Adipocyte (in vitro differentiated cells): ENCODE measurements around the gene PRKCE.

Experiments used
- DNase-seq: peaks from one replicate; pipeline ENCODE4 v3.0.0-alpha.2; 2015; ENCODE audit warnings: low read depth
- H3K27me3 ChIP-seq: replicated peaks from 2 replicates; pipeline ENCODE4 v1.7.0; 2013; ENCODE audit warnings: mild to moderate bottlenecking, low read length, moderate library complexity; ENCODE audit not compliant: control insufficient read depth, insufficient read depth
- H3K36me3 ChIP-seq: 2 replicates; pipeline ENCODE4 v1.7.0; 2013; ENCODE audit warnings: low read length, mild to moderate bottlenecking, moderate library complexity; ENCODE audit not compliant: control insufficient read depth, insufficient read depth, severe bottlenecking
- H3K4me1 ChIP-seq: 2 replicates; pipeline ENCODE4 v1.7.0; 2013; ENCODE audit warnings: mild to moderate bottlenecking, low read length, moderate library complexity; ENCODE audit not compliant: control insufficient read depth, insufficient read depth
- H3K4me3 ChIP-seq: 2 replicates; pipeline ENCODE4 v1.7.0; 2013; ENCODE audit warnings: mild to moderate bottlenecking, low read length, moderate library complexity
- H3K9ac ChIP-seq: 2 replicates; pipeline ENCODE4 v1.7.0; 2013; ENCODE audit warnings: mild to moderate bottlenecking, low read length, moderate library complexity
- H3K9me3 ChIP-seq: 2 replicates; pipeline ENCODE4 v1.7.0; 2013; ENCODE audit warnings: mild to moderate bottlenecking, low read length, moderate library complexity; ENCODE audit not compliant: control insufficient read depth

The PRKCE gene

GRCh38 chr2:45953376-45954027 lies 302.0 kb downstream of the PRKCE start:
- no peak overlapping the region for H3K4me3 ChIP-seq
- no peaks in the 10 kb centered on the region for H3K27me3 ChIP-seq
- no peaks in the 10 kb centered on the region for H3K36me3 ChIP-seq
- H3K4me1 ChIP-seq = no peaks in the 10 kb centered on the region
- no peak for DNase-seq
- H3K9me3 ChIP-seq = no peaks in the 10 kb centered on the region
- H3K9ac ChIP-seq = no peak overlapping the region

DNA sequence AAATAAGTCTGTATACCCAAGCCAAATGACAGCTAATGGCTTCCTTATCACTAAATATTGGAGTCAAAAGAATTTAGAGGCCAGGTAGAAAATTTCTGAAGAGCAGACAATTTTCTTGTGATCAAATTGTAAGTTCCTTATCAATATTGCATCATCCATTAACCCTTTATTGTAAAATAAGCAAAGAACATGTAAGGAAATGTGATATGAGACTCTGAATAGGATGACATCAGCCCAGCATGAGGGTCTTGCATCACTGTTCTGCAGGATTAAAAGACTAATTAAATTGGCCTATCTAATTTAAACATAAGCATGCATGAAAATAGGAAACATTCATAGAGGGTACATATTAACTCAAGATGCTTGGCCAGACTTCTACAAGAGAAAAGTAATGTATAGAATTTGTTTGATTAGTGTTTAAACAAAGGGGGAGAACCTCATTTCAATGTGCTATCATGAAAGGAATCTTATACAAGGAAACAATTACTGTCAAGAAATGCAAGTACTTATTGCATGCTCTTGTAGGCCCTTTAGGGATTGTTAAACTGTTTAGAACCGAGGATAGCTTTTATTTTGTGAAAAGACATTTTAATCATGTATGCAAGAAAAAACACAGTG lies 302.9 kb downstream of the PRKCE start:
- no peaks in the 10 kb centered on the region for H3K36me3 ChIP-seq

GRCh38 chr2:45957533-45958227 lies 306.2 kb downstream of the PRKCE start:
- peaks cover 18% of the 10 kb centered on the region for H3K4me1 ChIP-seq
- no peak overlapping the region for H3K4me3 ChIP-seq
- no peaks in the 10 kb centered on the region for H3K9me3 ChIP-seq
- no peak for DNase-seq
- H3K36me3 ChIP-seq = no peaks in the 10 kb centered on the region
- no peak overlapping the region for H3K9ac ChIP-seq
- H3K27me3 ChIP-seq = no peaks in the 10 kb centered on the region

More for the DNA sequence above, 302.9 kb downstream of the PRKCE start:
- no peak overlapping the region for H3K4me3 ChIP-seq
- no peaks in the 10 kb centered on the region for H3K4me1 ChIP-seq
- H3K9ac ChIP-seq = no peak overlapping the region
- no peaks in the 10 kb centered on the region for H3K27me3 ChIP-seq
- no peak for DNase-seq
- no peaks in the 10 kb centered on the region for H3K9me3 ChIP-seq

DNA sequence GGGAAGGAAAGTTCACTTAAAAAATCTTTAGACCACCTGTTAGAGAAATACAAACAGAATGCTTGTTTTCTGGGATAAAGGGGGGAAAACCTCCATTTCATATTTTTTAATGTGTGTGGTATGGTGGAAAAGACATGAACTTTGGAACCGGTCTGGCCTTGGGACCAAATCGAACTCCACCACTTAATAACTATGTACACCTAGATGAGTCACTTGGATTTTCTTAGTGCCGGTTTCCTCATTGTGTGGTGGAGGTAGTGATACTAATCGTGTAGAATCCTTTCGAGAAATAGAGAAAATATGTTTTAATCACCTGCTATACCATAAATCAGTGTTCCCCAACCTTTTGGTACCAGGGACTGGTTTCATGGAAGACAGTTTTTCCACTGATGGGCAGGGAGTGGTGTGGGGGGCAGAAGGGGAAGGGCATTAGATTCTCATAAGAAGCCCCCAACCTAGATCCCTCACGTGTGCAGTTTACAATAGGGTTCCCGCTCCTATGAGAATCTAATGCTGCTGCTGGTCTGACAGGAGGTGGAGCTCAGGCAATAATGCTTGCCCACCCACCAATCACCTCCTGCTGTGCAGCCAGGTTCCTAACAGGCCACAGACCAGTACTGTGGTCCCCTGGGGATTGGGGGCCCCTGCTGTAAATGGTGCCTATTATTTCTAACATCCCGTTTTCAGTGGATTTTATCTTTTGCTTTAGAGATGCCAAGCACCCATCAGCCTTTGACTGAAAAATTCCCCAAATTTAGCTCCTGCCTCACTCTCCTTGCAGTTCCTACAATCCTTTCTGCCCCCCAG lies 308.8 kb downstream of the PRKCE start:
- no peaks in the 10 kb centered on the region for H3K9me3 ChIP-seq
- no peaks in the 10 kb centered on the region for H3K27me3 ChIP-seq
- no peak overlapping the region for H3K4me3 ChIP-seq
- no peaks in the 10 kb centered on the region for H3K36me3 ChIP-seq
- peaks cover 32% of the 10 kb centered on the region for H3K4me1 ChIP-seq
- DNase-seq = no peak
- no peak overlapping the region for H3K9ac ChIP-seq

GRCh38 chr2:45962177-45962921 lies 310.9 kb downstream of the PRKCE start:
- Histone ChIP-seq H3K27me3 (no peaks in the 10 kb centered on the region), H3K4me3 (peak overlapping the region; percentile 7), H3K36me3 (no peaks in the 10 kb centered on the region), H3K9me3 (no peaks in the 10 kb centered on the region), H3K9ac (peak overlapping the region; percentile 65), H3K4me1 (peaks cover 32% of the 10 kb centered on the region)
- DNase-seq = peak; percentile 83

GRCh38 chr2:45963816-45964215 lies 312.3 kb downstream of the PRKCE start:
- Histone ChIP-seq H3K36me3 (no peaks in the 10 kb centered on the region), H3K9me3 (no peaks in the 10 kb centered on the region), H3K4me1 (peaks cover 38% of the 10 kb centered on the region), H3K9ac (no peak overlapping the region), H3K27me3 (no peaks in the 10 kb centered on the region), H3K4me3 (no peak overlapping the region)
- DNase-seq = no peak

DNA sequence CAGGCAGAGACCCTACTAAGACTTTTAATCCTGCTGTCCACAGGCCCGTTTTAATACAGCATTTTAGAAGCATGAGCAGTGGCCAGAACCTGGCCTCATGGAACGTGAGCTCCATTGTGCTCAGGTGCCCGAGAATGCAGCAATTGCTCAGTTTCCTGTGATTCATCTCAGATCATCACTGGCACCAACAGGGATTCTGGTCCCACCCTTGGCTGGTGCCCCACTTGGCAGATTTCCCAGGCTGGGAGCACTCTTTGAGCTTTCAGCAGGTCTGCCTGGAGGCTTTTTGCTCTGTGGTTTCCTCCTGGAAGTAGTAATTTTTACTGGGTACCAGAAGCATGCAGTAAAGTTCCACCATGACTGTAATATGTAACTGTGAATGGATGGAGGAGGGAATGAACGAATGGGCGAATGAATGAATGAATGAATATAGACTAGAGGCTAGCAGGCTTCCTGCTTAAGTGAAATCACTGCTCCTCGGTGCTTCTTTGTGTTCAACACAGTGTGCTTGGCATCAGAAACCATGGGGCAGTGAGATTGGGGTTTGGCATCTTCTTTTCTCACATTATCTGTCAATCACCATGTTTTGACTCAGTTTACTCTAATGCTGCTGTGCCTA lies 312.9 kb downstream of the PRKCE start:
- peak; percentile 84 for DNase-seq
- H3K36me3 ChIP-seq = no peaks in the 10 kb centered on the region
- H3K4me1 ChIP-seq = peaks cover 44% of the 10 kb centered on the region
- no peak overlapping the region for H3K4me3 ChIP-seq
- no peak overlapping the region for H3K9ac ChIP-seq
- H3K27me3 ChIP-seq = no peaks in the 10 kb centered on the region
- H3K9me3 ChIP-seq = no peaks in the 10 kb centered on the region

DNA sequence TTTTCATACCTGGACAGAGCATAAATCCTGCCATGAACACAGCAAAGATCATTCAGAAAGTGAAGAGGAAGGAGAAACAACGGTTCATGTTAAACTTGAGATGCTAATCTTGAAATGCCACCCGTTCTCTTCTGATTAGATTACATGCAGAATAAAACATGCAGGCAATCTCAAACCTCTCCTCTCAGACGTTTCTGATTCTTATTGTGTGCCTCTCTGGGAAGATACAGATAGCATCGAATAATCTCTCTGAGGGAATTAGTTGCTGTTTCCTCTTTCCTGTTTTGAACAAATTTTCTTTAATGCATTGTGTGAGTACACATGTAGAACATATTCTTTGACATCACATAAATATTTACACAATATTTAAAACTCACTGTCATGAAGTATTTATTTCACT lies 313.4 kb downstream of the PRKCE start:
- no peak overlapping the region for H3K4me3 ChIP-seq
- H3K27me3 ChIP-seq = no peaks in the 10 kb centered on the region
- H3K9ac ChIP-seq = no peak overlapping the region
- H3K9me3 ChIP-seq = no peaks in the 10 kb centered on the region
- no peak for DNase-seq
- H3K4me1 ChIP-seq = peaks cover 49% of the 10 kb centered on the region
- no peaks in the 10 kb centered on the region for H3K36me3 ChIP-seq

GRCh38 chr2:45965871-45966498 lies 314.5 kb downstream of the PRKCE start:
- peaks cover 50% of the 10 kb centered on the region for H3K4me1 ChIP-seq
- no peaks in the 10 kb centered on the region for H3K9me3 ChIP-seq
- no peak overlapping the region for H3K9ac ChIP-seq
- no peak overlapping the region for H3K4me3 ChIP-seq
- H3K27me3 ChIP-seq = no peaks in the 10 kb centered on the region
- DNase-seq = no peak
- H3K36me3 ChIP-seq = no peaks in the 10 kb centered on the region

GRCh38 chr2:45968946-45969584 lies 317.6 kb downstream of the PRKCE start:
- Histone ChIP-seq H3K36me3 (no peaks in the 10 kb centered on the region), H3K9me3 (no peaks in the 10 kb centered on the region), H3K9ac (no peak overlapping the region), H3K4me1 (peaks cover 25% of the 10 kb centered on the region), H3K27me3 (no peaks in the 10 kb centered on the region), H3K4me3 (peak overlapping the region; percentile 35)
- DNase-seq = peak; percentile 13
